AG04450 (cell line): ENCODE results near the gene UGT1A4. TPM values are rescaled to one million over a fixed set of nuclear protein-coding genes. Genes with fewer than 3 reads are reported as not detected.
"Not testable (repeated sequence)": the region's sequence is repeated elsewhere in the genome, so short reads cannot be mapped to it uniquely, and the experiment has no call there.

Experiments
- CTCF ChIA-PET: fragments of 300-600, 350-600 bp; formaldehyde crosslinking; extraction: SDS; loops from one replicate; lab custom pipeline; 2022; ENCODE audit warnings: antibody characterized with exemption, inconsistent platforms; lab: Charles Lee
- POLR2A ChIA-PET: fragments of 350-600 bp; formaldehyde crosslinking; extraction: SDS; loops from one replicate; lab custom pipeline; 2021; ENCODE audit warnings: antibody characterized with exemption, inconsistent platforms; lab: Yijun Ruan, JAX
- DNase-seq: peaks from one replicate; pipeline ENCODE4 v3.0.0-alpha.2; 2011; ENCODE audit warnings: low read depth, low spot score
- H3K27ac ChIP-seq: one replicate; pipeline ENCODE4 v1.5.1; 2012; ENCODE audit warnings: low read depth, low read length, control low read depth
- H3K27me3 ChIP-seq: one replicate; pipeline ENCODE4 v1.6.0; 2012; ENCODE audit warnings: low read length; ENCODE audit not compliant: control insufficient read depth, insufficient read depth
- H3K4me3 ChIP-seq: 2 replicates; pipeline ENCODE4 v1.5.1; 2011; ENCODE audit warnings: mild to moderate bottlenecking, low read depth, low read length, control low read depth
- H3K9me3 ChIP-seq: 2 replicates; pipeline ENCODE4 v1.5.1; 2012; ENCODE audit warnings: low read length; ENCODE audit not compliant: control insufficient read depth, insufficient read depth
- polyA plus RNA-seq: library from polyadenylated mRNA; depleted of rRNA; stranded (reverse); fragments of >200 nt; gene quantifications from 2 replicates; pipeline ENCODE4 v1.2.3, GENCODE V29; 2011
- TF ChIP-seq, protein P1 (sequence below): IDR thresholded peaks from 2 replicates; pipeline ENCODE4 v1.5.1; 2011; ENCODE audit warnings: low read depth, low read length, control low read depth, inconsistent platforms

The UGT1A4 gene
- polyA plus RNA-seq, 1 experiment = not detected

GRCh38 chr2:233747283-233747544 lies 28.7 kb downstream of the UGT1A4 start:
- no peak for DNase-seq
- H3K27ac ChIP-seq = no peak overlapping the region
- ChIA-PET POLR2A (no interaction called here), CTCF (no interaction called here)
- H3K9me3 ChIP-seq = peaks cover 12% of the 10 kb centered on the region
- no peak overlapping the region for H3K4me3 ChIP-seq
- peaks cover 4% of the 10 kb centered on the region for H3K27me3 ChIP-seq
- TF ChIP-seq, protein P1, sequence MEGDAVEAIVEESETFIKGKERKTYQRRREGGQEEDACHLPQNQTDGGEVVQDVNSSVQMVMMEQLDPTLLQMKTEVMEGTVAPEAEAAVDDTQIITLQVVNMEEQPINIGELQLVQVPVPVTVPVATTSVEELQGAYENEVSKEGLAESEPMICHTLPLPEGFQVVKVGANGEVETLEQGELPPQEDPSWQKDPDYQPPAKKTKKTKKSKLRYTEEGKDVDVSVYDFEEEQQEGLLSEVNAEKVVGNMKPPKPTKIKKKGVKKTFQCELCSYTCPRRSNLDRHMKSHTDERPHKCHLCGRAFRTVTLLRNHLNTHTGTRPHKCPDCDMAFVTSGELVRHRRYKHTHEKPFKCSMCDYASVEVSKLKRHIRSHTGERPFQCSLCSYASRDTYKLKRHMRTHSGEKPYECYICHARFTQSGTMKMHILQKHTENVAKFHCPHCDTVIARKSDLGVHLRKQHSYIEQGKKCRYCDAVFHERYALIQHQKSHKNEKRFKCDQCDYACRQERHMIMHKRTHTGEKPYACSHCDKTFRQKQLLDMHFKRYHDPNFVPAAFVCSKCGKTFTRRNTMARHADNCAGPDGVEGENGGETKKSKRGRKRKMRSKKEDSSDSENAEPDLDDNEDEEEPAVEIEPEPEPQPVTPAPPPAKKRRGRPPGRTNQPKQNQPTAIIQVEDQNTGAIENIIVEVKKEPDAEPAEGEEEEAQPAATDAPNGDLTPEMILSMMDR = no peak

- H3K9me3 ChIP-seq = peaks cover 13% of the 10 kb centered on the region
- H3K27ac ChIP-seq, POLR2A ChIA-PET, DNase-seq, CTCF ChIA-PET, H3K27me3 ChIP-seq, H3K4me3 ChIP-seq: not testable (repeated sequence)
These were observed 32.2 kb downstream of the UGT1A4 start for GRCh38 chr2:233750689-233751088.

DNA sequence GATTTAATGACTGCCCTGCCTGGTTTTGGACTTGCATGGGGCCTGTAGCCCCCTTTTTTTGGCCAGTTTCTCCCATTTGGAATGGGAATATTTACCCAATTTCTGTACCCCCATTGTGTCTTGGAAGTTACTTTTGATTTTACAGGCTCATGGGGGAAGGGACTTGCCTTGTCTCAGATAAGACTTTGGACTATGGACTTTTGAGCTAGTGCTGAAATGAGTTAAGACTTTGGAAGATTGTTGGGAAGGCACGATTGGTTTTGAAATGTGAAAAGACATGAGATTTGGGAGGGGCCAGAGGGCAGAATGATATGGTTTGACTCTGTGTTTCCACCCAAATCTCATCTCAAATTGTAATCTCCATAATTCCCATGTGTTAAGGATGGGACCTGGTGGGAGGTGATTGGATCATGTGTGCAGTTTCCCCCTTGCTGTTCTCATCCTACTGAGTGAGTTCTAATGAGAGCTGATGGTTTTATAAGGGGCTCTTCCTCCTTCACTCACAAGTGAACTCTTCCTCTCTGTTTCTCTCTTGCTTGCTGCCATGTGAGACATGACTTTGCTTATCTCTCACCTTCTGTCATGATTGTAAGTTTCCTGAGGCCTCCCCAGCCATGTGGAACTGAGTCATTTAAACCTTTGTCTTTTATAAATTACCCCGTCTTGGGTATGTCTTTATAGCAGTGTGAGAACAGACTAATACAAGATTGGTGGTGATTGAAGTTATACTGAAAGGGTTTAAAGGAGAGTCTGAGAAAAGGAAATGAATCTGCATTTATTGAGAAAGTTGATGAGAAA lies 32.9 kb downstream of the UGT1A4 start:
- H3K27me3 ChIP-seq, POLR2A ChIA-PET, H3K27ac ChIP-seq, DNase-seq, H3K4me3 ChIP-seq, CTCF ChIA-PET: not testable (repeated sequence)
- peaks cover 13% of the 10 kb centered on the region for H3K9me3 ChIP-seq

DNA sequence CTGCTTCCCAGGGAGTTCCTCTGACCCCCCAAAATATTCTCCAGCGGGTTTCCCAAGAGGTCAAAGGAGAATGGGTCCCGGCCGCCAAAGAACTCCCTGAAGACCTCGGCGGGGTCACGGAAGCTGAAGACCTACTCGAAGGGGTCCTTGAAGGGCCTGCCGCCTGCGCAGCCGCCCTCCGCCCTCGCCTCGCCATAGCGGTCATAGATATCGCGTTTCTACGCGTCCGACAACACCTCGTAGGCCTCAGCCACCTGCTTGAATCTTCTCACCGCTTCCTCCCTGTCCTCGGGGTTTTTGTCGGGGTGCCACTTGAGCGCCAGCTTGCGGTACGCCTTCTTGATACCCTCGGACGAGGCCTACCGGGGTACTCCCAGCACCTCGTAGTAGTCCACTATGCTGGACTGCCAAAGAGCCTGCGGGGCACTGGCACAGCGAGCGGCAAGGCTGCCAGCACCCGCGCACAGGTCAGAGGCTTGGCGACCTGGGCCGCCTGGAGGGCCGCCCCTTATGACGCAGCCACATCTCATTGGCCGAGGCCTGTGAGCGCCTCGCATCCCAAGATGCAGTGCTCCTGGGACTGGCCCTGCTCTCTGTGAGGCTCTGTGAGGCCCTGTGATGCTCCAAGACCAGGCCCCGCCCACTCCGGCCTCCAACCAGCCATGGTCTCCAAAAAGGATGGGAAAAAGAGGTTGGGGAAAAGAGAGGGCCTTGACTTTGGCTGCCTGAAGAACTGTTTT lies 36.5 kb downstream of the UGT1A4 start:
- peaks cover 13% of the 10 kb centered on the region for H3K9me3 ChIP-seq
- ChIA-PET CTCF (no interaction called here), POLR2A (no interaction called here)
- H3K4me3 ChIP-seq = no peak overlapping the region
- no peak overlapping the region for H3K27ac ChIP-seq
- no peak for DNase-seq
- peaks cover 4% of the 10 kb centered on the region for H3K27me3 ChIP-seq
- TF ChIP-seq, protein P1 = no peak

- Histone ChIP-seq H3K9me3 (peaks cover 6% of the 10 kb centered on the region; the same call in 1 of the 2 replicates), H3K27ac (no peak overlapping the region), H3K27me3 (peaks cover 4% of the 10 kb centered on the region), H3K4me3 (no peak overlapping the region)
- TF ChIP-seq, protein P1 = no peak
- CTCF ChIA-PET = no interaction called here
- POLR2A ChIA-PET = no interaction called here
- no peak for DNase-seq
These were observed 38.0 kb downstream of the UGT1A4 start for GRCh38 chr2:233756429-233757081.

DNA sequence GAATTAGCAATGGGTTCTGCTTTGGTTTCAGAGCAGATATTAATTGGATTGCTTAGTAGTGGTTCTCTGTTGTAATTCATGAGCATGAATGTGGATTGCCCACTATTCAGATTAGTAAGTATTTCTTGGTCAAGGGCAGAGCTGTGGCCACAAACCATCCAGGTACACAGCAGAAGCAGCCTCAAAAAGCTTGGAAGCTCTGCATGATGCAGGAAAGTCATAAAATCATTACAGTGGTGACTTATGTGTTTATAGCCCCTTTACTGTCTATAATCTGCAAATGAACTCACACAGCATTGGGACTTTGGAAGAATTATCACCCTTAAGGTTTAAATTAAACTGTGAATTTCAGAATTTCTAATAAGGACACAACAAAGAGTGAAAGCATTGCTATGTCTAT lies 39.6 kb downstream of the UGT1A4 start:
- H3K27me3 ChIP-seq = peaks cover 4% of the 10 kb centered on the region
- TF ChIP-seq, protein P1 = no peak
- peaks cover 6% of the 10 kb centered on the region; the same call in 1 of the 2 replicates for H3K9me3 ChIP-seq
- POLR2A ChIA-PET = no interaction called here
- H3K4me3 ChIP-seq = no peak overlapping the region
- no peak for DNase-seq
- CTCF ChIA-PET = no interaction called here
- no peak overlapping the region for H3K27ac ChIP-seq
